CD4-positive, alpha-beta T cell (primary cell): ENCODE results near the gene RABGEF1. TPM values are rescaled to one million over a fixed set of nuclear protein-coding genes. Genes with fewer than 3 reads are reported as not detected.
A peak's percentile ranks its signal among the peaks of the same experiment; 100 is the strongest.
"Not testable (repeated sequence)": the region's sequence is repeated elsewhere in the genome, so short reads cannot be mapped to it uniquely, and the experiment has no call there.

ENCODE experiments used
- ATAC-seq: fragments of 200-7000 bp; cut with Tn5 transposase; one replicate; pipeline ENCODE4 v1.10.0; 2022; ENCODE audit warnings: mild to moderate bottlenecking; ENCODE audit not compliant: poor library complexity
- CTCF ChIA-PET: fragments of 350-600 bp; sonication (Branson Sonifier 250); formaldehyde crosslinking; loops from one replicate; lab custom pipeline; 2021; ENCODE audit warnings: antibody characterized with exemption, inconsistent platforms; lab: Charles Lee
- POLR2A ChIA-PET: fragments of 350-600 bp; sonication (Branson Sonifier 250); formaldehyde crosslinking; loops from one replicate; lab custom pipeline; 2021; ENCODE audit warnings: antibody characterized with exemption, inconsistent platforms; lab: Charles Lee
- DNase-seq, 14 experiments: peaks; one replicate each; pipeline ENCODE4 v3.0.0-alpha.2; 2013 to 2020; ENCODE audit warnings: mixed read lengths in 2 of 14
- H3K27ac ChIP-seq, 2 donors: one replicate each; pipeline versions ENCODE4 v1.5.1 to v1.7.0; 2013; ENCODE audit warnings: low read length in 2 of 2, low read depth in 1 of 2, mild to moderate bottlenecking in 1 of 2
- H3K27me3 ChIP-seq, 2 experiments: 1 replicate in 1 of 2; 2 replicates in 1 of 2; pipeline versions ENCODE4 v1.6.1 to v1.7.0; 2013; ENCODE audit warnings: low read length in 2 of 2, control low read depth in 1 of 2, mild to moderate bottlenecking in 1 of 2, moderate library complexity in 1 of 2; ENCODE audit not compliant: insufficient read depth in 2 of 2, control insufficient read depth in 1 of 2
- H3K36me3 ChIP-seq: one replicate; pipeline ENCODE4 v1.6.1; 2013; ENCODE audit warnings: low read length, control low read depth; ENCODE audit not compliant: insufficient read depth
- H3K4me1 ChIP-seq: one replicate; pipeline ENCODE4 v1.6.1; 2013; ENCODE audit warnings: low read length, control low read depth; ENCODE audit not compliant: insufficient read depth
- H3K4me3 ChIP-seq: one replicate; pipeline ENCODE4 v1.5.1; 2013; ENCODE audit warnings: mild to moderate bottlenecking, low read length, moderate library complexity
- H3K9me3 ChIP-seq, 2 experiments: 1 replicate in 1 of 2; 2 replicates in 1 of 2; pipeline versions ENCODE4 v1.6.1 to v1.7.0; 2013; ENCODE audit warnings: low read length in 2 of 2, mild to moderate bottlenecking in 2 of 2, control low read depth in 1 of 2, moderate library complexity in 1 of 2; ENCODE audit not compliant: control insufficient read depth in 1 of 2, insufficient read depth in 1 of 2
- H3K27ac Mint-ChIP-seq: one replicate; pipeline ENCODE4 v1.8.0; 2020; ENCODE audit warnings: mixed read lengths
- H3K27me3 Mint-ChIP-seq: one replicate; pipeline ENCODE4 v1.8.0; 2021; ENCODE audit warnings: mixed read lengths
- H3K36me3 Mint-ChIP-seq: one replicate; pipeline ENCODE4 v1.8.0; 2021; ENCODE audit warnings: low read depth, mixed read lengths
- H3K4me1 Mint-ChIP-seq: one replicate; pipeline ENCODE4 v1.8.0; 2021; ENCODE audit warnings: low read depth, mixed read lengths
- H3K4me3 Mint-ChIP-seq: one replicate; pipeline ENCODE4 v1.8.0; 2020; ENCODE audit warnings: mild to moderate bottlenecking, mixed read lengths
- H3K9me3 Mint-ChIP-seq: one replicate; pipeline ENCODE4 v1.8.0; 2020; ENCODE audit warnings: mixed read lengths
- intact Hi-C, 2 experiments: fragments of 100-400 bp; cut with DNase I in 1 of 2; cut with micrococcal nuclease in 1 of 2; formaldehyde crosslinking; loops; one replicate each; pipeline versions ENCODE4 v1.15.1 to v1.9.0; 2023 to 2025; cut with DNase I, micrococcal nuclease
- total RNA-seq, 174 experiments: library from RNA in 2 of 174; stranded (reverse) in 2 of 174; gene quantifications; one replicate each; pipeline ENCODE4 v1.2.3 and lab custom pipeline; 2021 to 2026
- TF ChIP-seq, protein P1 (sequence below): fragments of 200-600 bp; IDR thresholded peaks from one replicate; pipeline ENCODE4 v1.8.0; 2022; ENCODE audit warnings: antibody characterized with exemption, mild to moderate bottlenecking

The RABGEF1 gene
- total RNA-seq, 2 experiments from 2014 or later: 18.9 to 20.1 TPM

GRCh38 chr7:66781408-66782090 lies 41.0 kb downstream of the RABGEF1 start:
- Histone ChIP-seq H3K27me3 (no peaks in the 10 kb centered on the region), H3K27ac (no peak overlapping the region), H3K4me1 (no peaks in the 10 kb centered on the region), H3K4me3 (no peak overlapping the region), H3K9me3 (no peaks in the 10 kb centered on the region), H3K36me3 (peaks cover 50% of the 10 kb centered on the region)
- Mint-ChIP-seq H3K9me3 (no peaks in the 10 kb centered on the region), H3K4me1 (no peaks in the 10 kb centered on the region), H3K4me3 (no peak overlapping the region), H3K27me3 (no peaks in the 10 kb centered on the region), H3K36me3 (peaks cover 89% of the 10 kb centered on the region), H3K27ac (no peak overlapping the region)
- POLR2A ChIA-PET: no interaction called here
- CTCF ChIA-PET: no interaction called here
- DNase-seq (no peak), ATAC-seq (no peak)
- intact Hi-C loops: no loop called here
- TF ChIP-seq, protein P1, sequence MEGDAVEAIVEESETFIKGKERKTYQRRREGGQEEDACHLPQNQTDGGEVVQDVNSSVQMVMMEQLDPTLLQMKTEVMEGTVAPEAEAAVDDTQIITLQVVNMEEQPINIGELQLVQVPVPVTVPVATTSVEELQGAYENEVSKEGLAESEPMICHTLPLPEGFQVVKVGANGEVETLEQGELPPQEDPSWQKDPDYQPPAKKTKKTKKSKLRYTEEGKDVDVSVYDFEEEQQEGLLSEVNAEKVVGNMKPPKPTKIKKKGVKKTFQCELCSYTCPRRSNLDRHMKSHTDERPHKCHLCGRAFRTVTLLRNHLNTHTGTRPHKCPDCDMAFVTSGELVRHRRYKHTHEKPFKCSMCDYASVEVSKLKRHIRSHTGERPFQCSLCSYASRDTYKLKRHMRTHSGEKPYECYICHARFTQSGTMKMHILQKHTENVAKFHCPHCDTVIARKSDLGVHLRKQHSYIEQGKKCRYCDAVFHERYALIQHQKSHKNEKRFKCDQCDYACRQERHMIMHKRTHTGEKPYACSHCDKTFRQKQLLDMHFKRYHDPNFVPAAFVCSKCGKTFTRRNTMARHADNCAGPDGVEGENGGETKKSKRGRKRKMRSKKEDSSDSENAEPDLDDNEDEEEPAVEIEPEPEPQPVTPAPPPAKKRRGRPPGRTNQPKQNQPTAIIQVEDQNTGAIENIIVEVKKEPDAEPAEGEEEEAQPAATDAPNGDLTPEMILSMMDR: no peak

DNA sequence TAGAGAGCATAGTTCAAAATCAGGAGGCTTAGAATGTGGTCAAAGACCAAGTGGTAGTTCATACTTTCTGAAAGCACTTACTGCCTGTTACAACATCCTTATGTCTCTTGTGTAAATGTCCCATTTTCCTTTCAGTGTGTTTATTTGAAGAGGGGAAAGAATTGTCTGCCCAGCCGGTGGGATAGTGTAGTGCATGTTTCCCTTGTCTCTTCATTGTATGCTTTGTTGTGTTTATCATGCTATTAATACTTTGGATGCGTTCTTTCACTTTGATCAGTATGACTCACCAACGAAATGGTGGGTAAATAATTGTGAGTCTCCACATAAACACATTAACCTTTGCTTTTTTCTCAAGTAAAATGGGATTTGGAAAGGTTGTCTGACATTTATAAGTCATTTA lies 42.3 kb downstream of the RABGEF1 start:
- intact Hi-C loops, H3K27ac ChIP-seq, DNase-seq, H3K4me1 Mint-ChIP-seq, H3K4me3 Mint-ChIP-seq, CTCF ChIA-PET, H3K27ac Mint-ChIP-seq, ATAC-seq, H3K27me3 ChIP-seq, H3K4me1 ChIP-seq, H3K9me3 ChIP-seq, H3K27me3 Mint-ChIP-seq, H3K9me3 Mint-ChIP-seq, POLR2A ChIA-PET, H3K4me3 ChIP-seq: not testable (repeated sequence)
- H3K36me3 ChIP-seq: peaks cover 50% of the 10 kb centered on the region
- H3K36me3 Mint-ChIP-seq: peaks cover 89% of the 10 kb centered on the region

DNA sequence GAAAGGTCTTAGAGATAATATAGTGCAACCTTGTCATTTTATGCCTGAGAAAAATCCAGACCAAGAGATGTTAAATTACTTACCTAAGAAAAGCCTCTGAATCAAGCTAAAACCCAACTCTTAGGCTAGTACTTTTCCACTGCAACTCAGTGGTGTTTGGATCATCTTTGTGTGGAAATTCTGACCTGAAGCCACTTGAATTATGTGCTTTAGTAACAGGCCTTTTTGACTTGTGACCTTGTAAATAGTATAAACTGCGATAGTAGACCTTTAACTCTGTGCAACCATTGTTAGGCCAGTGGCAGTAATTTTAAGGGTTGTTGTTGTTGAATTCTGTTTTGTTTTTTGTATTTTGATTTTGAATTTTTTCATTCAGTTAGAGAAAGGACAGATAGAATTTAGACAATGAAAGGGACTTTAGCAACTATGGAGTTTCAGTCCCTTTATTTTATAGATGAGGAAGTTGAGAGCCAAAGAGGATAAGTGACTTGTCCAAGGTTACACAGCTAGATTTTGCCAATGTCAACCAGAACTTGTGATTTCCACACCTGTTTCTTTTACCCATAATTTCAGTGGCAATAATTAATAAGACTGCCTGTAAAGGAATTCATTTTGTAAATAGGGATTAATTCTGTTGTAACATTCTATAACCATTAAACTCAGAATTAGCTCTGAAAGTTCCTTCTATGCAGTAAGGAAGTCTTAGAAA lies 43.5 kb downstream of the RABGEF1 start:
- H3K4me3 ChIP-seq, DNase-seq, H3K4me1 Mint-ChIP-seq, H3K9me3 Mint-ChIP-seq, H3K4me1 ChIP-seq, ATAC-seq, H3K27me3 ChIP-seq, H3K4me3 Mint-ChIP-seq, H3K27ac Mint-ChIP-seq, H3K27ac ChIP-seq, POLR2A ChIA-PET, CTCF ChIA-PET, H3K9me3 ChIP-seq, H3K27me3 Mint-ChIP-seq, intact Hi-C loops: not testable (repeated sequence)
- H3K36me3 ChIP-seq: peaks cover 46% of the 10 kb centered on the region
- H3K36me3 Mint-ChIP-seq: peaks cover 87% of the 10 kb centered on the region

DNA sequence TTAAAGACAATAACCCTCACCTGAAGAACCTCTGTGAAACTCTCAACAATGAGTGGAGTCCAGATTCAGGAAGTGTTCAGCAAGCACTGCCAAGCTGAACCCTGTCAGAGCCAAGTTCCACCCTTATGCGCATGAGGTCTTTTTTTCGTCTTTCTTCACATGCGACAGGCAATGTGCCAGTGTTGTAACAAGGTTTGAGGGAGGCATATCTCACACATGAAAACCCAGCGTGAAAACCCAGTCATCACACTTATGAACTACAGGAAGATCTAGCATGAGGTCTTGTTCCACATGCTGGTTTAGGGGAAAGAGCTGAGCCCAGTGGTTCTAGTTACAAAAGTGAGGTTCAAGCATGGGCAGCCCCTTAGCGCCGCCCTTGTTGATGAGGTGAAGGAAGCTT lies 49.7 kb downstream of the RABGEF1 start:
- peaks cover 51% of the 10 kb centered on the region for H3K36me3 ChIP-seq
- TF ChIP-seq, protein P1: no peak
- H3K4me3 ChIP-seq: no peak overlapping the region
- Mint-ChIP-seq H3K4me1 (no peaks in the 10 kb centered on the region), H3K27me3 (no peaks in the 10 kb centered on the region), H3K27ac (no peak overlapping the region), H3K4me3 (no peak overlapping the region), H3K9me3 (no peaks in the 10 kb centered on the region), H3K36me3 (peaks cover 87% of the 10 kb centered on the region)
- no peaks in the 10 kb centered on the region for H3K27me3 ChIP-seq
- no peaks in the 10 kb centered on the region for H3K9me3 ChIP-seq
- ChIA-PET POLR2A (no interaction called here), CTCF (no interaction called here)
- H3K27ac ChIP-seq: no peak overlapping the region
- DNase-seq (peak in 1 of 14 experiments; percentile 2), ATAC-seq (no peak)
- H3K4me1 ChIP-seq: no peaks in the 10 kb centered on the region
- intact Hi-C loops: no loop called here
